Activated gamma-delta T cell treated with anti-CD3 and anti-CD28 coated beads, Interleukin-2, amount 50 U/mL, for 16 hours (primary cell): ENCODE results near the gene DAPK1.

ENCODE experiments used
- DNase-seq: peaks from one replicate; pipeline ENCODE4 v3.0.0-alpha.2; 2020; ENCODE audit warnings: low read depth

DAPK1 gene

DNA sequence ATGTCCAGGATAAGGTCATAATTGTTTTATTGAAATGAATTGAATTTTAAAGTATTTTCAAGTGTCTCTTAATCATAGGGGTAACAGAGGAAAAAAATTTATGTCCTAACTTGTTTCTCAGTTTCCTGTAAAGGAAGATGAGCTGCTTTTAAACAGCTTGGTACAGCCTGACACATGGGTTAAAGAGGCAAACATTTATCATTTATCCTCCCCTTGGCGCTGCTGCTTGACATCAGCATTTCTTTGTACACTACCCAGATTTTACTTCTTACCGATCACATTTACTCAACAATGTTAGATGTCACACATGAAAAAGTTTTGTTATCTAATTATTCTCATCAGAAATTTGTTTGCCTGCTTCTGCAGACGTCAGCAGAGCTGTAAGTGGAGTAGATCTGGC is 148.9 kb downstream of the DAPK1 start:
- DNase-seq, result no peak

DNA sequence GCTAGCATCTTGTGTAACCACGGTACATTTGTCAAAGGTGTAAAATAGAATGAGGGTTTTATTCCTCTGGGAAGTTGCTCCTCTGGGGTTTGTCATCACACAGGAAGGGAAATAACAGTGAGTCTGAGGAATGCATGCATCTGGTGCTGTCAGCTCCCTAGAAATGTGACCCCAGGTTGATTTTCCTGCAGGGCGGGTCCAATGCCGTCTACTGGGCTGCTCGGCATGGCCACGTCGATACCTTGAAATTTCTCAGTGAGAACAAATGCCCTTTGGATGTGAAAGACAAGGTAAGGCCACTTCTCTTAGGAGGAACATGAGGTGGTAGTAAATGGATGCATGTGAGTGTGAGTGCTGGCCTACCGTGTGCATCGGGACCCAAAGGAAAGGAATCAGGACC is 149.4 kb downstream of the DAPK1 start:
- DNase-seq, result no peak

GRCh38 chr9:87648606-87649005 is 150.9 kb downstream of the DAPK1 start:
- DNase-seq, result no peak

DNA sequence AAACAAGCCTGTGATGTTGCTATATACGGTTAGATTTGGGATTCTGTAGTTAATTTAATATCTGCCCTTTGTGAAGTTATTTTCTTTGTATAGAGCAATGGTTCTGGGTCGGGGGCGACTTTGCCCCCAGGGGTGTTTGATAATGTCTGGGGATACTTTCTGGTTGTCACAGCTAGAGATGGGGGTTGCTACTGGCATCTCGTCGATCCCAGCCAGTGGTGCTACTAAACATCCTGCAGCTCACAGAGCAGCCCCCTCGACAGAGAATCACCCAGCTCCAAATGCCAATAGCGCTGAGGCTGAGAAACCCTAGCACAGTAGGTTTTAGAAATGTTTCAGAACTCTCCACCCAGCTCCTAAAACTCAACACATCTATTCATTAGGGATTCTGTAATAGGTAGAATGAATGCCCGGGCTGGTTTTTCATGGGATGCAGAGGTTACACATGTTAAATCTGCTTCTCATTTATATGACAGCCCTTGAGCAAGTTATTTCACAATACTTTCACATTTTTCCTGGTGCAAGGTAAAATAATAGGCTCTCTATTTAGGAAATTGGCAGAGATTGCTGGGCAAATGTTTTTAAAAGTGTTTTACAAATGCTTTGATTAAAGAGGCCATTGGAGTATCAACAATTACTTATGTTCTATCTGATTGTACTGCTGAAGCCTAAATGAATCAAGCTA is 153.1 kb downstream of the DAPK1 start:
- DNase-seq, result no peak

- no peak for DNase-seq
These were observed 153.8 kb downstream of the DAPK1 start for GRCh38 chr9:87651431-87651830.

DNA sequence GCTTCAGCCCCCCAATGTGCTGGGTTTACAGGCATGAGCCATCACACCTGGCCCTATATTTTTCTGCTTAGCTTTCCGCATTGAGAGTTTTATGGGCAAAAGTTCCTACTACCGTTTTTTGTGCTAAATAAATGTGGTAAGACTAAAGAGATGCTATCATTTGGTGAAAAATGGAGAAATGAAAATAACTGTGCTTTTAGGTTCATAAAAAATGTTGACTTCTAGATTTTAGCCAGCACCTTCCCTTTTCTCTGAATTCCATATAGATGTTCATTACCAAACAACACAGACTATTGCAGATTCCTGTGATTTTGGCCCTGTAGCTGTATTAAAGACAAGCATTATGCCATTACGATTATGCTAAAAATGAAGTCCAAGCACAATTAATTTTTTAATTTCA is 156.3 kb downstream of the DAPK1 start:
- no peak for DNase-seq

GRCh38 chr9:87655731-87656130 is 158.1 kb downstream of the DAPK1 start:
- DNase-seq, result no peak

DNA sequence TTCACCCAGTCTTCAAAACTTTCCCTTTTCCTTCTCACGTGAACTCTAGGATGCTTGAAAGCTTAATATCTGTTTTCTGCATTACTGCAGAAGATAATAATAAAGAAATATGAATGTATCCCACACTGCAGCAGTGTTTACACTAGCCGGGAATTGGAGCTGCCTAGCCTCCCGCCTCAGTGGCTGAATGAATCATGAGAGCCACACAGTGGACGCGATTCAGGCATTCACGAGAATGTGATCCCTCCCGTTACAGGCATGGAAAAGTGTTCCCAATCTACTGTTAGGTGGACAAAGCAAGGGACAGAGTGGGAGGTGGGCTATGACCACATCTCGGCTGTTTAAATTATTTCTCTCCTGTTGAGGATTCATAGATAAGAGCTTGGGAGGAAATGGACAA is 158.8 kb downstream of the DAPK1 start:
- DNase-seq, result no peak

DNA sequence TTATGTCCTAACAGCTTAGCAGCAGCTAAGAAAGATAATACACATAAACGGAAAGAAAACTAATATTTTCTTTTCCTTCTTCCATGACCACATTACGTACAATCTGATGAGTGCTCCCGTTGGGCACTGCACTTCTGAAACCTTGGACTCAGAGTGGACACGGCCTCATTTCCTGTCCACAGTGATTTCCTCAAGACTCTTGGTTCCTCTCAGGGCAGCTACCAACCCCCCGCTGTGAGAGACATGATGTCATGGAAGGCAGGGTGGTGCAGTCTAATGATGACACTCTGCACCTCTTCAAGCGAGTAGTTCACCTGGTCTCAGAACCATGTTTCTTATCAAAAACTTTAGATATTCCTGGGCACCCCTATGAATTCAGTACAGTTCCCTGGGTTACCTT is 159.5 kb downstream of the DAPK1 start:
- DNase-seq, result no peak

GRCh38 chr9:87657893-87658292 is 160.2 kb downstream of the DAPK1 start:
- no peak for DNase-seq

- no peak for DNase-seq
These were observed 160.8 kb downstream of the DAPK1 start for GRCh38 chr9:87658511-87658910.

GRCh38 chr9:87659534-87660419 is 162.1 kb downstream of the DAPK1 start:
- DNase-seq, result no peak

GRCh38 chr9:87661241-87661640 is 163.6 kb downstream of the DAPK1 start:
- no peak for DNase-seq

- no peak for DNase-seq
These were observed 165.3 kb downstream of the DAPK1 start for GRCh38 chr9:87662808-87663528.

DNA sequence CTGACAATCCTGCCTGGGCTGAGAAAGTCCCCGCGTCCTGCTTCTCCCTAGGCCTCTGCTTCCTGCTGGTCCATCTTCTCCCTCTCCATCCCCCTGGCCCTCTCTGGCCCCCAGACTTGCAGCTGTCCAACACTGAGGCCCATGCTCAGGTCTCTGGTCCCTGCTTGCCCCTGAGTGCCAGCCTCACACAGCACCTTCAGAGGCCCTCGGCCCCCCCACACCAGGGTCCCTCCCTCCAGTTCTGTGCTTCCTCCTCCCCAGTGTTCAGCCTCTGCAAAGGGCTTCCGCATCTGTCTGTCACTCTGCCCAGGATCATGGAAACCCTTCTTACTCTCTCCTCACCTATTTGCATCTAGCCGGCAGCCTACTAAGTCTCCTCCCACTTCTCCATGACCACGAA is 165.9 kb downstream of the DAPK1 start:
- DNase-seq, result no peak

- no peak for DNase-seq
These were observed 166.7 kb downstream of the DAPK1 start for GRCh38 chr9:87664153-87665060.

GRCh38 chr9:87665505-87665904 is 167.8 kb downstream of the DAPK1 start:
- no peak for DNase-seq

DNA sequence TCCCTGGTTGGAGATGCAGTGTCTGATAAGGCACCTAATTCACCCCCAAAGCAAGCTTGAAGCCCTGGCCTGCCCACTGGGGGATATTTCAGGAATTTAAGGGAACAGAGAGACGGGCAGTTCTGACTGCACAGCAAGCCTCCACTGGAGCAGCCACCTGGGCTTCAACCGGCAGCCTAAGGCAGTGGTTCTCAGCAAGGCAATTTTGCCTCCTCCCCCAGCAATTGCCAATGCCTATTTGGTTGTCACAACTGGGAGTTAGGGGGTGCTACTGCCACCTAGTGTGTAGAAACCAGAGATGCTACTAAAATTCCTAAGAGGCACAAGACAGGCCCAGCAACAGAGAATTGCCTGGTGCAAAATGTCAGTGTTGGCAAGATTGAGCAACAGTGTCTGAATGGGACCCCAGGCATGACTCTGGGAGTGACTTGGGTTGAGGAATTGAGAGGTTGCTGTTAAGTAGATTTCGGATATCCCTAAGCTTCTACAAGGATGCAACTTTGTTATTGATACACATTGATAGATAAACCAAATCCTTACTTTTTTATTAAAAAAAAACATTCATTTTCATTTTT is 169.6 kb downstream of the DAPK1 start:
- no peak for DNase-seq

- no peak for DNase-seq
These were observed 170.6 kb downstream of the DAPK1 start for GRCh38 chr9:87668222-87668621.

DNA sequence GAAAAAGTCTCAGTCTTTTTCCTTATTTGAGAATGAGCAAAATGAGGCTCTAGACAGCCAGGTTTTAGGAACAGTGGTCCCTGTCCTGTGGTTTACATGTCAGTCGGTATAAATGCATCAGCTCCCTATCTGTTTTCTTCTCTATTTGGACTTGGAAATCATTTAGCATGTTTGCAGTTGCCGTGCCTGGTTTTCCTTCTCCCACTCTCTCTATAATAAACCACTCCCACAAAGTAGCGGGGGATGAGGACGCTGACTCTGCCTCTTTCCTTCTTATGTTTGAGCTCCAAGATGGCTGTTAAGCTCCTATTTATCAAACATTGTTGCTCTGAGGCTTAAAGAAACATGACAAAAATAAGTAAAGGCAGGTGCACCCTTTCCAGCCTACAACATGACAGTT is 171.1 kb downstream of the DAPK1 start:
- DNase-seq, result no peak

GRCh38 chr9:87670572-87671264 is 173.1 kb downstream of the DAPK1 start:
- no peak for DNase-seq
